SU-DHL-6 (cell line): ENCODE results near the gene PIBF1.

Experiments used
- EZH2phosphoT487 ChIP-seq: fragments of 200-600 bp; sonication (generic), shearing (Covaris generic); conservative IDR thresholded peaks from 2 replicates; pipeline ENCODE4 v1.6.1; 2018; ENCODE audit warnings: mild to moderate bottlenecking, antibody characterized with exemption, low read length, moderate library complexity, mixed read lengths
- TF ChIP-seq, protein P1 (sequence below): fragments of 200-600 bp; sonication (generic); IDR thresholded peaks from one replicate; pipeline ENCODE4 v1.5.1; 2017; ENCODE audit warnings: antibody characterized with exemption, mild to moderate bottlenecking, low read length, moderate library complexity; ENCODE audit not compliant: insufficient read depth, poor library complexity, severe bottlenecking

DNA sequence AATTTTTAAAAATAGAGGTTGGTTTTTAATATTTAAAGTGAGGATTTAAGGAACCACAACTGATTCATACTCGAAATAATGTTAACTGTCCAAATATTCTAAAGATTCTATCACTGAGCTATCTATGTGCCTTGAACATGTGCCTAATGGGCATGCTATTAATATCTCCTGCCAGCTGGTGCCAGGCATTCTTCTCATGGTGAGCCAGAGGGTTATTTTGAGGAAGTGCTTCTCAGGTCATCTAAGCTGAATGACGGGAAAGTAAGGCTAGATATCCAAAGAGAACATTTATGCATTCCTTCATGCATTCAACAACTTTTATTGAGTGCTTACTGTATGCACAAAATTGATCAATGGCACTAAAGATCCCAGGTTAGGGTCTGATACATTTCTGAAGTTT is 138.2 kb downstream of the PIBF1 start:
- TF ChIP-seq, protein P1, sequence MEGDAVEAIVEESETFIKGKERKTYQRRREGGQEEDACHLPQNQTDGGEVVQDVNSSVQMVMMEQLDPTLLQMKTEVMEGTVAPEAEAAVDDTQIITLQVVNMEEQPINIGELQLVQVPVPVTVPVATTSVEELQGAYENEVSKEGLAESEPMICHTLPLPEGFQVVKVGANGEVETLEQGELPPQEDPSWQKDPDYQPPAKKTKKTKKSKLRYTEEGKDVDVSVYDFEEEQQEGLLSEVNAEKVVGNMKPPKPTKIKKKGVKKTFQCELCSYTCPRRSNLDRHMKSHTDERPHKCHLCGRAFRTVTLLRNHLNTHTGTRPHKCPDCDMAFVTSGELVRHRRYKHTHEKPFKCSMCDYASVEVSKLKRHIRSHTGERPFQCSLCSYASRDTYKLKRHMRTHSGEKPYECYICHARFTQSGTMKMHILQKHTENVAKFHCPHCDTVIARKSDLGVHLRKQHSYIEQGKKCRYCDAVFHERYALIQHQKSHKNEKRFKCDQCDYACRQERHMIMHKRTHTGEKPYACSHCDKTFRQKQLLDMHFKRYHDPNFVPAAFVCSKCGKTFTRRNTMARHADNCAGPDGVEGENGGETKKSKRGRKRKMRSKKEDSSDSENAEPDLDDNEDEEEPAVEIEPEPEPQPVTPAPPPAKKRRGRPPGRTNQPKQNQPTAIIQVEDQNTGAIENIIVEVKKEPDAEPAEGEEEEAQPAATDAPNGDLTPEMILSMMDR, result no peak
- no peak for TF ChIP-seq EZH2phosphoT487
